Measurements from ENCODE around the gene LSMEM2.

The LSMEM2 gene

DNA sequence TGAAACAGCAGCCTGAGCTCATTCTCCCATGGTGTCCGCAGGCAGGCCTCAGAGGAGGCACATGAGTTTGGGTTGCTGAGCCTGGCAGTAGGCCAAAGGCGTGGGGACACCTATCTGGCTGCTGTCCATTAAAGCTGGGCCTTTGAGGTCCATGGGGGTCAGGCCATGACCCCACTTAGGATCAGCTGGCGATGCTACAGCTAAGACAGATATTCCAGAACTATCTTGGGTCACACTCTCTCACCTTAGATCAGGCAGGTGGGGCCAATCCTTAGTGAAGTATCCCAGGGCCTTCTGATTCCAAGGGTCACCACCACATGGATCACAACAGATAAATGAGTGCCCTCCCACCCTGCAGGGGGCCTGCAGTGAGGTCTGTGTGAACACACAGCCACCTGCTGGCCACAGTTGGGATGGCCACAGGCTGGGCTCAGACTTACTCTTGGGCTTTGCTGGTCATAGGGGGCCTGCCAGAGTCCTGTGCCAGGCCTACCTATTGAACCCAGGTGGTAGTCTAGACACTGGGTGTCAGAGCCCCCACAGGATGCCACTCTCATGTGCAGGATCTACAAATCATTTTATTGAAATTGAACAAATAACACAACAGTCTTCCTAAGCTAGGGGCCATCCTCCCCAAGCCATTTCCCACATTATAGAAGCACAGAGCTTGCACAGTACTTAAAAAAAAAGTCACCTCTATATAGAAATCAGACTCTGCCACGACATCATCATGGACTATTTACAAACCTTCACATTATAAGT lies 45.6 kb downstream of the LSMEM2 start:
- DNase-seq = peak in 1 of 2 experiments; percentile 65

DNA sequence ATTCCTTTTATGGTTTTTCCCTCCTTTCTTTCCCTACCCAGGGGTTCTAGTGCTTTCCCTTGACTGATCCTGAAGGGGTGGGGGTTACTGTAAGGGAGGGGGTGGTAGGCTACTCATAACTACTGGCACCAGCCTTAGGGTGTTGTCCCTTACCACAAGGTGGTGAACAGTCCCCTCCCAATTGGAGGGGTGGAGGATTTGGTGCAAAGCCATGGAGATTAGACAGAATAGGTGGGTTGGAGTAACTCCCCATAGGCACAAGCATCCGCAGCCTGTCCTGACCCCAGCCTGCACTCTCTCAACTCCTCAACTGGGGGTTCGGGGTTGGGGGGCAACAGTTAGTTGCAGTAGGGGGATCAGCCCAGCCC lies 46.2 kb downstream of the LSMEM2 start:
- no peak for DNase-seq

DNA sequence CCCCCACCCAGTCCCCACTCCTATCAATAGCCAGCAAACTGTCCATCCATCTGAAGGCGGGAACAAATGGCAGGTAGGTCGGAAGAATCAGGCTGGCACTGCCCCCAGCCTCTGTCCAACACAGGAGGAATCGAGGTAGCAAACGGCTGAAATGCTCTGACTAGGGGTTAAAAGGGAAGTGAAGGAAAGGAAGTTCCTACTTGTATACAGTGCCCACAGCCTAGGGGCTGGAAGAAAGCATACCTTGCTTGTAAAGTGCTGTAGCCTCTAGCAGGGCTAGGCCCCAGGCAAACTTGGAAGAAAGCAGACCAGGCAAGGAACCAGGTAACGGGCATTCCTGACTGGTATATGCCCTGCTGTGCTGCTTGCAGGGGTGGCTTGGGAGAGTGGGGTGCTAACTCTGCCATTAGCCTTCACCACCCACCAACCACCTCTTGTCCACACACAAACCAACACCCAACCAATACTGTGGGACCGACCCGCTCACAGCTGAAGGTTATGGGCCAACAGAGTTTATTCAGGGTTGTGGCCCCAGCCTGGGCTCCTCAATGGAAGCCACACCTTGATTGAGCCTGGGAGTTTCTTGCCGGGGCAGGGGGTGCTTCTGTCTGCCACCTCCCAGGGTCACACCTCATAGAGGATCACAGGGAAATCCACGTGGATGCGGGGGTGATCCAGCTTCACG lies 46.8 kb downstream of the LSMEM2 start:
- no peak for DNase-seq

DNA sequence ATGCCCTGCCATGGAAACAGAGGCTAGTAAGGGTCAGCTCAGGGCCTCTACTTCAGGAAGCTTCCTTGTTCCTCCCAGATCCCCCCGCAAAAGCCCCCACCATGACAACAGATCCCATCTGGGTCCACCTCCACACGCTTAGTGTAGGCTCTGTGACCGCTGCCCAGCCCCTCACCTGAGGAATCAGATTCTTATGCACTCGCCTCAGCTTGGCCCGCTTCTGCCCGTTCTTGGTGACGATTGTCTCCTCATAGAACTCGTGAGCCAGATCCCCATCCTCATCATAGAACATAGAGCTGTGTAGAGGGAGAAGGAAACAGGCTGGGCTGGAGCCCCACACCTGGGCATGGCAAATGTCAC lies 47.3 kb downstream of the LSMEM2 start:
- DNase-seq = no peak

DNA sequence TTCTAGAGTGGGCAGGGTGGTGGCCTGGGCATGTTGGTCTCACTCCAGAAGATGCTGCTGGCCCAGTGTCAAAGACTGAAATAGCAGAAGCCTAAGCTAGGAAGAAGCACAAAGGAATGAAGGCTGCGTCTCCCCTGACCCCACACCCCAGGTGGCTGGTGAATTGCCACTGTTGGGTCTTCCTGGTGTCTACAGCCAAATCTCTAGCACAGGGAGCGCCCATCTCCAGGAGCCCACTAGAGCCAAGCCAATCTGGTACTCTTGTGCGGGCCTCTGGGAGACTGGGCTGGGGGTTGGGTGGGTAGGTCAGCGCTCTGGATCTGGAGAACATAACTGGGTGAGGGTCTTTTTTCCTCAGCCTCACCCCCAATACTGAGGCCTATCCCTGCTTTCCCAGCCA lies 48.2 kb downstream of the LSMEM2 start:
- DNase-seq = no peak

DNA sequence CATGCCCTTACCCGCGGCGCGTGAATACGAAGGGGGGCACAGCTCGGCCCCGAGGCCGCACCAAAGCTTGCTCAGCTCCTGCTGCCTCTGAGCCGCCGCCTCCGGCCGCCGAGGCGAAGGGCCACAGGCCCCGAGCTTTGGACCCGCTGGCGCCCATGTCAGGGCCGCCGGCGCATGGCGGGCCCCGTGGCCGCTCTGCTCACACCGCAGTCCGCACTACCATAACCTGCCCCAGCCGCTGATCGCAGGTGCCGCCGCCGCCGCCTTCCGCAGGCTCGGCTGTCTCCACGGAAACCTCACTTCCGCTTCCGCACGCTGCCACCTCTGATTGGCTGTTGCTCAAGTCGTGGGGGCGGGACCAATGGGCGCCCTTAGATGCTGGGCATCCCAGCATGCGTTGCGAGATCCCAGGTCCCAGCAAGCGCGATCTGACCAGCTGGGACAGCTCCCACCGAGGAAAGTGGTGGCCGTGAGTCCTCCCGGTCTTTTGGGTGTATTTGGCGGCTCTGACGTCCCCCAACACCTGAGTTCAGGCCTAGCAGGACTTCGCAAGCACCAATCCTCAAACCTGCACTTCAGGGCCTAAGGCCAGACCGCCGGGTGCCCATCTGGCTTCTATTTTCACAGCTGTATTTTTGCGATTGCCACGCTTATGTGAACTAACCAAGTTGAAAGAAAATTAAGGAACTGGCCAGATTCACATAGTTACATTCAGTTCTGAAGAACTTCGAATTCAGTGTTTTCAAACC lies 49.2 kb downstream of the LSMEM2 start, which contains the start of gene TUSC2:
Gene TUSC2 (minus strand): TSS at position 281 of the 749 bp plus-strand sequence. CDS start 124 bp downstream, at position 157.
- DNase-seq = peak; percentile 31 to 93

DNA sequence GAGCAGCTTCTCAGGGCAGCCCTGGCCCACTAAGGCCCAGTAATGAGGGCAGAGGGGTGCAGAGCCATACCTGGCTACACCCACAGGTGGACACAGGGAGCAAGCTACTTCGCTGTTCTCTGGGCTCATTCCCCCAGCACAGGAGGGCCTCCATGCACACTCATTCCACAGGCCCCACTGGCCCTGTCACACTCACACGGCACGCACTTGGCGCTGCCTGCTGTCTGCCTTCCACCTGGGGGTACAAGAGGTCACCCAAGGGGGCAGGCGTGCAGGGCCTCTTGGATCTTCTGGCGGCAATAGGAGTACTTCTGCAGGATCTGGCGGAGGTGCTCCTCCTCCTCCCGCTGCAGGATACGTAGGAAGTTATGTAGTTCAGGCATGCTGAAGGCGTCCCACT lies 51.4 kb downstream of the LSMEM2 start:
- DNase-seq = no peak

DNA sequence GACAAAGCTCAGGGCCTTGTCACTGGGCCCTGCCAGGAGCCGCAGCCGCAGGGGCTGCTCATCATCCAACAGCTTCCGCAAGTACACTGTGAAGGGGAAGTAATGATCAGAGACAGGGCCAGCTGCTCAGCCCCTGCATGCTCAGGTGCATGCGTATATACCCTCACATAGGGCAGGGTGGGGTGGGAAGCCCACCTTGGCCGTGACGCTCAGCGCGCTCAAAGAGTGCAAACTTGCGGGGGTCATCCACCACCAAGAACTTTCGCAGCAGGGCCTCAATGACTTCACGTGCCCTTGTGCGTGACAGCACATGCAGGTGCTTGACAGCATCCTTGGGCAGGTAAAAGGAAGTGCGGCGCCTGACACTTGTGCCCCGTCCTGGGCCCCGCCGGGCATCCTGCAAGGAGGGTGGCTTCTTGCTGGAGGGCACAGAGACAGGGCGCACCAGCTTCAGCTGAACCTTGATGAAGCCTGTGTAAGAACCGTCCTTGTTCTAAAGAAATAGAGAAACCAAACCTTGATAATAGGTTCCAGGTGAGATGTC lies 52.5 kb downstream of the LSMEM2 start:
- no peak for DNase-seq

DNA sequence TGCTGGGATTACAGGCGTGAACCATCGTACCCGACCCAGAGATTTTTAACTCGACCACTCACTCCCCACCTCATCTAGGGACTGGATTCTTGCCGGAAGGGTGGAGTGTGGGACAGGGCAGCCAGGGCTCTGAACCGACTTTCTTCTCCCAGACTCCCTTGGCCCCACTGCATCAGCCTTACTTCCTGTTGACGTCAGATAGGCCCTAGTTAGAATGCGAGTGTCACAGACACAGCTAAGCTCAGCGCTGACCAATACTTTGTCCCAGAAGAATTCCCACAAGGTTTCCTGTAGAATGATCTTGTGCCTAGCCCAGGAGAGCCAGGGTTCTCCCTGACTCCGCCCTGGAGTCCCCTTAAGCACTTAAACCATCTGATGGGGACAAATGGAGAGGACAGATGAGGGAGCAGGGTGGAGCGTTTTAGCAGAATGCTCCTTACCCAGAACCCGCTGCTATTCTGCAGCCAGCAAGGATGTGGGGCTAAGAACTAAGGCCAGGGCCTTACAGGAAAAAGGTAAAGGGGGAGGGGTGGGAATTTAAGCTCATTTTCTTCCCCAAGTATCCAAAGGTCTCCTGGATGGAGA lies 54.9 kb downstream of the LSMEM2 start:
- DNase-seq = no peak

DNA sequence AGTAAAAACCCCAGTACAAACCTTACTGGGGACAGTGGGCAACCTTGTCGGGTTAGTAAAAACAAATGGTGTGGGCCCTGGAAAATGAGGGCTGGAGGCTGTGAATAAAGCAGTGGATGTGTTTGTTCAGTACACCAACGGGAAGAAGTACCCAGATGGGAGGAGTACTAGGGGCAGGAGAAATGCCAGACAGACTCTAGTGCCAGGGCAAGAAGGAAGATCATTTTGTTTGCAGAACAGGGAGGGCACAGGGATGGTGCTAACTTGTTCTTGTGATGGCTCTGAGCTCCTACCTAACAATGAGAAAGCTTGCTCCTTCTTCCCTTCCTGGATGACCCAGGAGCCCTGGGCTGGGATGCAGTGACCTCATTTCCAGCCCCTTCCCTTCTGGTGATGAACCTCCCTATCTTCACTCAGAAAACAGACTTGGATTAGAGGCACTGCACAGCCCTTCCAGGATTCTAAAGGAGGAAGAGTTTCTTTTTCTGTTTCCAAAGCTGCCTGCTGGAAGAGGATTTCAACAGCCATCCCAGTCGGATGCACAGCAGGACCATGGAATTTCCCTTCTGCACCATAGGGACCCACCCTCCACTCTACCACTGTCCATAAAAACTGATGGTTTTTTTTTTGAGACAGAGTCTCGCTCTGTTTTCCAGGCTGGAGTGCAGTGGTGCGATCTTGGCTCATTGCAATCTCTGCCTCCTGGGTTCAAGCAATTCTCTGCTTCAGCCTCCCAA lies 55.6 kb downstream of the LSMEM2 start:
- no peak for DNase-seq

DNA sequence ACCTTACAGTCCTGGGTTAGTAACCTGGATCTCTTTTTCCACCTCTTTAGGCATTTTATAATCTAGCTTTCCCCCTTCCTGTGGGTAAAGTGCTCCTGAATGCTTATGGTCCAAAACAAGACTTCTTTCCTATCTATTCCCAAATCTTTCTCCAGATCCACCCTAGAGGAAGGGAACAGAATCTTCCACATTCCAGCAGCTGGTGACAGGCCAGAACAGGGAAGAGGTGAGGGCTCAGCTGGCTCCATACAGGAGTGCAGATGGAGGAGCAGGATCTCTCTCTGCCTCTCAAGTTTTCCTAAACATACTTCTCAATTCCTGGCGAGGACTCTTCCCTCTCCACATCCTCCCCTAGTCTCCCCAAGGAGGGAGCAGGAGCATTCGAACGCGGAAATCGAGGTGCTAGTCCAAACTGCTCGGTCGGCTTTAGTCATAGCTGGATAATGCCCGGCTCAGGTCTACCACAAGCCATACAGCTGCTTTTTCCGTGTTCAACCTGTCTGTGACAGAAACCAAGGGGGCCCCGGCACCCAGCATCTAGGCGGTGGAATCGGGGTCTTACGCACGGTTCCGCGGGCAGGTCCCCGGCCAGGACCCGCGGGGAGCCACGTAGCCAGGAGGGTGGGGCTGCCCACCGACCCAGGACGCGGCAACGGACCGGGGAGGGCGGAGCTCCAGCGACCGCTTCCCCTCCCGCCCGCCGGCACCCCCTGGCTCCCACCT lies 57.7 kb downstream of the LSMEM2 start:
- no peak for DNase-seq

DNA sequence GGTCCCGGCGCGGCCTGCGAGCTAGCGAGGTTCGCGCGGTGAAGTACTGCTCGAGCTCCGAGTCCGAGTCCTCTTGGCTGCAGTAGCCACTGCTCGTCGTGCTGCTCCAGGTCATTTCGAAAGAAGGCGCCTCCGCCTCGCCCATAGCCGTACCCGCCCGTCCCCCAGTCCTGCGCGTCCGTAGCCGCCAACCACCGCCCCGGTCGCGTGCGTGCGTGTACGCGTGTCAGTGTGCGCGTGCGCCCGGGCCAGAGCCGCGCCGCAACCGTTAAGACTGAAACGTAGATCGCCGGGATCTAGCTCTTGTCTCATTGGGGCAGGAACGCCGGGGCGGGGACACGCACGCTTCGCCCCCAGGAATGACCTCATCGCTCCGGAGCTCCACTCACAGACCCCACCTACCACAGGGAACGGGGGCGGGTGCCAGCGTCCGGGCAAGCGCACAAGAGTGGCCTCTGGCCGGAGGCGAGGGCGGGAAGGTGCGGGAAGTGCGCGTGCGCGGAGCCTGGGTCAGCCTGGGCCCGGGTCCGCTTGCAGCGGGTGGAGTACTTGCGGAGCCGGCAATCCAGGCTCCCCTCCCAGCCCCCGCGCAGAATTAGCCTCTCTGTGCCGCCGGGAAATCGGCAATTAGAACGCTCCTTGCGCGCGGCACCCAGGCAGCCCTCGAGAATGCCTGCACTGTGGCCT lies 58.4 kb downstream of the LSMEM2 start:
- peak; percentile 80 to 95 for DNase-seq
